ENCODE data around the gene C2.

DNA sequence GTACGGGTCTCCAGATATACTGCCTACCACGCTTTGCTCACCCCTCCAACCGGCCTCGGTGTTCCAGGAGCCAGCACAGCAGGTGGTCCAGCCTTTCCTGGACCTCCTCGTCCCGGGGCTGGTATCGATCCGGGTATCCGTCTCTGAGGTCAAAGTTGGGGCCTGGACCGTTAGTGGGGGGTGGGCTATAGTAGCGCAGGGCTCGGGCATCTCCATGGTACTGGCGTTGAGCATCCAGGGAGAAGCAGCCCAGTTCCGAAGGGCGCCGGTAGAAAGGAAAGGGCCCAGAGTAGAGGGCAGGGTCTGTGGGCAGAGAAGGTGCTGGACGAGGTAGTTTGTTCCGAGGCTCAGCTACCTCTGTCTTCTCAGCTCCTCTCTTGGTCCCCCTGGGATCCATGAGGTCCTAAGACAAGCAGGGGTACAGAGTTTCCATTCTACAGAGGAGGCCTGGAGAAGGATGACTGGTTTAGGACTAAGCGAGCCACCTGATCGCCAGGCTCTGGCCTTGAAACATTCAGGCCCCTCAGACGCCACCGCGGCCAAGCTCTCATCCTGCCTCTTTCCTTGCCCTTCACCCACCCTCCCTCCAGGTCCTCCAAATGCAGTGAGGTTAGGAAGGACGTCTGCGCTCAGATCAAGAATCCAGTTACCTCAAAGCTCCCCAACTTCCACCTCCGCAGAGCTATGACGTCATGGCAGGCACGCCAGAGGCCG is 43.9 kb downstream of the C2 start:
- TF ChIP-seq CTCF (IDR thresholded peaks at IDR 0.05), result no peak
- TF ChIP-seq POLR2A (IDR thresholded peaks at IDR 0.05), result no peak

Measured in vagina (tissue), 2 donors.